Endothelial cell of umbilical vein (primary cell): Measurements from ENCODE around the gene SDHB.

Source experiments
- EZH2 ChIP-seq: IDR thresholded peaks from 2 replicates; pipeline ENCODE4 v1.6.1; 2012; ENCODE audit warnings: borderline replicate concordance, low read depth, mild to moderate bottlenecking, moderate library complexity, low read length, inconsistent platforms; ENCODE audit not compliant: severe bottlenecking
- FOS ChIP-seq: IDR thresholded peaks from 2 replicates; pipeline ENCODE4 v1.6.1; 2011; ENCODE audit warnings: mild to moderate bottlenecking, low read length, moderate library complexity, borderline replicate concordance; ENCODE audit not compliant: insufficient read depth
- JUN ChIP-seq: IDR thresholded peaks from 2 replicates; pipeline ENCODE4 v1.6.1; 2011; ENCODE audit warnings: borderline replicate concordance, low read depth; ENCODE audit not compliant: insufficient read length, insufficient read depth
- MYC ChIP-seq: IDR thresholded peaks from one replicate; pipeline ENCODE4 v1.6.1; 2011; ENCODE audit warnings: mild to moderate bottlenecking, low read depth, low read length
- POLR2A ChIP-seq: IDR thresholded peaks from 2 replicates; pipeline ENCODE4 v1.6.1; 2012; ENCODE audit warnings: low read depth, mild to moderate bottlenecking, control low read depth, low read length
- POLR2AphosphoS5 ChIP-seq: IDR thresholded peaks from 2 replicates; pipeline ENCODE4 v1.6.1; 2012; ENCODE audit warnings: low read depth, mild to moderate bottlenecking, control low read depth, low read length, moderate library complexity; ENCODE audit not compliant: insufficient read depth
- TF ChIP-seq, protein P1 (sequence below), 2 donors: IDR thresholded peaks; 1 replicate in 1 of 2; 2 replicates in 1 of 2; pipeline ENCODE4 v1.5.1; 2011; ENCODE audit warnings: low read length in 2 of 2, mild to moderate bottlenecking in 2 of 2, moderate library complexity in 2 of 2, control low read depth in 1 of 2, inconsistent platforms in 1 of 2, low read depth in 1 of 2; ENCODE audit not compliant: insufficient read depth in 1 of 2; ENCODE audit errors: extremely low read depth in 1 of 2
- TF ChIP-seq, protein P2 (sequence below): IDR thresholded peaks from 2 replicates; pipeline ENCODE4 v1.6.1; 2011; ENCODE audit not compliant: insufficient read depth, insufficient read length

DNA sequence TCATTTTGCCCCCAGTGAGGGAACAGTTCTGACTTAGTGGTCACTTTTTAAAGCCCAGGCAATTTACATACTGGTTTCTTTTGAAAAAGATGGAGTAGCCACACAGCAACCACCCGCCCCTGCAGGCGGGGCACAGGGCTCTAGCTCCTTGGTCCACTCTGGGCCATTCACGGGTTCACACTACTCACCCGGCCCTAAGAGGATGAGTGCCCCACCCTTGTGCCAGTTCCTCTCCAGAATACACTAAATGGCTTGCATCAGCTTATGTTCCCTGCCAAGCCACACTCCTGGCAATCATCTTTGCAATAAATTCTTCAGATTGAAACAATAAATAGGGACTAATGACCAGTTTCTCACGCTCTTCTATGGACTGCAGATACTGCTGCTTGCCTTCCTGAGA, 26.4 kb downstream of the SDHB start:
- TF ChIP-seq POLR2AphosphoS5 (no peak), EZH2 (no peak), FOS (no peak), MYC (no peak), JUN (no peak), POLR2A (no peak)
- TF ChIP-seq, protein P1, sequence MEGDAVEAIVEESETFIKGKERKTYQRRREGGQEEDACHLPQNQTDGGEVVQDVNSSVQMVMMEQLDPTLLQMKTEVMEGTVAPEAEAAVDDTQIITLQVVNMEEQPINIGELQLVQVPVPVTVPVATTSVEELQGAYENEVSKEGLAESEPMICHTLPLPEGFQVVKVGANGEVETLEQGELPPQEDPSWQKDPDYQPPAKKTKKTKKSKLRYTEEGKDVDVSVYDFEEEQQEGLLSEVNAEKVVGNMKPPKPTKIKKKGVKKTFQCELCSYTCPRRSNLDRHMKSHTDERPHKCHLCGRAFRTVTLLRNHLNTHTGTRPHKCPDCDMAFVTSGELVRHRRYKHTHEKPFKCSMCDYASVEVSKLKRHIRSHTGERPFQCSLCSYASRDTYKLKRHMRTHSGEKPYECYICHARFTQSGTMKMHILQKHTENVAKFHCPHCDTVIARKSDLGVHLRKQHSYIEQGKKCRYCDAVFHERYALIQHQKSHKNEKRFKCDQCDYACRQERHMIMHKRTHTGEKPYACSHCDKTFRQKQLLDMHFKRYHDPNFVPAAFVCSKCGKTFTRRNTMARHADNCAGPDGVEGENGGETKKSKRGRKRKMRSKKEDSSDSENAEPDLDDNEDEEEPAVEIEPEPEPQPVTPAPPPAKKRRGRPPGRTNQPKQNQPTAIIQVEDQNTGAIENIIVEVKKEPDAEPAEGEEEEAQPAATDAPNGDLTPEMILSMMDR (IDR thresholded peaks at IDR 0.05; ENCODE audit: extremely low read depth in 1 of 2, insufficient read depth in 1 of 2, low read depth in 1 of 2, low read length in 2 of 2): no peak
- TF ChIP-seq, protein P2, sequence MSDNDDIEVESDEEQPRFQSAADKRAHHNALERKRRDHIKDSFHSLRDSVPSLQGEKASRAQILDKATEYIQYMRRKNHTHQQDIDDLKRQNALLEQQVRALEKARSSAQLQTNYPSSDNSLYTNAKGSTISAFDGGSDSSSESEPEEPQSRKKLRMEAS: no peak
